ENCODE results near the gene RTBDN.

GRCh38 chr19:12834976-12835757, 788 bp upstream of the RTBDN start:
- no peak for TF ChIP-seq PRDM15 (CRISPR knock-in tag; IDR thresholded peaks at IDR 0.05)
- TF ChIP-seq MYC (IDR thresholded peaks at IDR 0.05; ENCODE audit: insufficient read depth, insufficient read length, insufficient replicate concordance, low read length, severe bottlenecking): no peak
- TF ChIP-seq, protein P1, sequence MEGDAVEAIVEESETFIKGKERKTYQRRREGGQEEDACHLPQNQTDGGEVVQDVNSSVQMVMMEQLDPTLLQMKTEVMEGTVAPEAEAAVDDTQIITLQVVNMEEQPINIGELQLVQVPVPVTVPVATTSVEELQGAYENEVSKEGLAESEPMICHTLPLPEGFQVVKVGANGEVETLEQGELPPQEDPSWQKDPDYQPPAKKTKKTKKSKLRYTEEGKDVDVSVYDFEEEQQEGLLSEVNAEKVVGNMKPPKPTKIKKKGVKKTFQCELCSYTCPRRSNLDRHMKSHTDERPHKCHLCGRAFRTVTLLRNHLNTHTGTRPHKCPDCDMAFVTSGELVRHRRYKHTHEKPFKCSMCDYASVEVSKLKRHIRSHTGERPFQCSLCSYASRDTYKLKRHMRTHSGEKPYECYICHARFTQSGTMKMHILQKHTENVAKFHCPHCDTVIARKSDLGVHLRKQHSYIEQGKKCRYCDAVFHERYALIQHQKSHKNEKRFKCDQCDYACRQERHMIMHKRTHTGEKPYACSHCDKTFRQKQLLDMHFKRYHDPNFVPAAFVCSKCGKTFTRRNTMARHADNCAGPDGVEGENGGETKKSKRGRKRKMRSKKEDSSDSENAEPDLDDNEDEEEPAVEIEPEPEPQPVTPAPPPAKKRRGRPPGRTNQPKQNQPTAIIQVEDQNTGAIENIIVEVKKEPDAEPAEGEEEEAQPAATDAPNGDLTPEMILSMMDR (IDR thresholded peaks at IDR 0.05 in 2 of 3, conservative IDR thresholded peaks at IDR 0.05 in 1 of 3; ENCODE audit: control insufficient read depth in 2 of 3, extremely low read depth in 1 of 3, insufficient read depth in 1 of 3, low read depth in 3 of 3, low read length in 3 of 3): no peak
- TF ChIP-seq FOS (IDR thresholded peaks at IDR 0.05; ENCODE audit: borderline replicate concordance, extremely low read depth, insufficient read length): no peak
- no peak for TF ChIP-seq EZH2 (IDR thresholded peaks at IDR 0.05; ENCODE audit: borderline replicate concordance, control insufficient read depth, low read depth, low read length)
- TF ChIP-seq MEF2A (IDR thresholded peaks at IDR 0.05; ENCODE audit: insufficient read depth, low read depth, low read length): no peak
- no peak for TF ChIP-seq STAT3 (IDR thresholded peaks at IDR 0.05; ENCODE audit: low read depth, low read length)
- TF ChIP-seq POLR2A (IDR thresholded peaks at IDR 0.05; ENCODE audit: low read depth, low read length): no peak
- TF ChIP-seq CBX3 (IDR thresholded peaks at IDR 0.05; ENCODE audit: borderline replicate concordance, low read depth): no peak
- no peak for TF ChIP-seq RCOR1 (conservative IDR thresholded peaks at IDR 0.05; ENCODE audit: low read depth, low read length)
- no peak for TF ChIP-seq RFX5 (IDR thresholded peaks at IDR 0.05; ENCODE audit: low read depth, low read length)
- TF ChIP-seq POLR2AphosphoS5 (IDR thresholded peaks at IDR 0.05; ENCODE audit: low read length): no peak
- TF ChIP-seq, protein P2, sequence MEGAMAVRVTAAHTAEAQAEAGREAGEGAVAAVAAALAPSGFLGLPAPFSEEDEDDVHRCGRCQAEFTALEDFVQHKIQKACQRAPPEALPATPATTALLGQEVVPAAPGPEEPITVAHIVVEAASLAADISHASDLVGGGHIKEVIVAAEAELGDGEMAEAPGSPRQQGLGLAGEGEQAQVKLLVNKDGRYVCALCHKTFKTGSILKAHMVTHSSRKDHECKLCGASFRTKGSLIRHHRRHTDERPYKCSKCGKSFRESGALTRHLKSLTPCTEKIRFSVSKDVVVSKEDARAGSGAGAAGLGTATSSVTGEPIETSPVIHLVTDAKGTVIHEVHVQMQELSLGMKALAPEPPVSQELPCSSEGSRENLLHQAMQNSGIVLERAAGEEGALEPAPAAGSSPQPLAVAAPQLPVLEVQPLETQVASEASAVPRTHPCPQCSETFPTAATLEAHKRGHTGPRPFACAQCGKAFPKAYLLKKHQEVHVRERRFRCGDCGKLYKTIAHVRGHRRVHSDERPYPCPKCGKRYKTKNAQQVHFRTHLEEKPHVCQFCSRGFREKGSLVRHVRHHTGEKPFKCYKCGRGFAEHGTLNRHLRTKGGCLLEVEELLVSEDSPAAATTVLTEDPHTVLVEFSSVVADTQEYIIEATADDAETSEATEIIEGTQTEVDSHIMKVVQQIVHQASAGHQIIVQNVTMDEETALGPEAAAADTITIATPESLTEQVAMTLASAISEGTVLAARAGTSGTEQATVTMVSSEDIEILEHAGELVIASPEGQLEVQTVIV (IDR thresholded peaks at IDR 0.05; ENCODE audit: borderline replicate concordance, partially characterized antibody): no peak
